HG02798 (cell line): ENCODE results near the gene PKDCC.
A peak's percentile ranks its signal among the peaks of the same experiment; 100 is the strongest.

ENCODE experiments used
- ATAC-seq: cut with Tn5 transposase; IDR thresholded peaks from one replicate; pipeline ENCODE4 v1.9.1; 2021; ENCODE audit warnings: mild to moderate bottlenecking; ENCODE audit not compliant: unreplicated experiment, poor library complexity

PKDCC gene

DNA sequence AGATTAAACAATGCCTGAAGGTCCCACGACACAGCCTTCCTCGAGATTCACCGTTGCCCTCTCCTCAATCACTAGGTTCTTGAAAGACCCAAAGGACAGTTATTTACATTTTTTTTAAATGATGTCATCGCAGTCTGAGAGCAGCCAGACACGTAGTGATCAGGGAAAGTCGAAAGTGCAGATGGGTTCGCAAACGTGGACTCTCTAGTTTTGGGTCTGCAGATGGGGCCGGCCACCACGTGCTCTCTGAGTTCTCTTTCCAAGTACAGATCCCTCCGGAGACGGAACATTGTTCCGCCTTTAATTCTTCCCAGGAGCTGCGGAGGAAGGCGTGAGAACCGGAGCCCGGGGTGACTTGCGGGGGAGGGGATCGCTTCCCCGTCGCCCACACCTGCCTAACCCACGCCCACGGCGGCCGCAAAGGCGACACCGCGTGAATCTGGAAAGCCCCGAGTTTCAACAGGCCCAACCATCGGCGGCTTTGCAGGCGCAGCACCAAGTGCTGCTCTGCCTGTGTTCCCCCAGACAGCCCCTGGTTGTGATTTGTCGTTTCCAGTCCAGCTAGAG is 54.3 kb downstream of the PKDCC start:
- ATAC-seq = peak; percentile 71

DNA sequence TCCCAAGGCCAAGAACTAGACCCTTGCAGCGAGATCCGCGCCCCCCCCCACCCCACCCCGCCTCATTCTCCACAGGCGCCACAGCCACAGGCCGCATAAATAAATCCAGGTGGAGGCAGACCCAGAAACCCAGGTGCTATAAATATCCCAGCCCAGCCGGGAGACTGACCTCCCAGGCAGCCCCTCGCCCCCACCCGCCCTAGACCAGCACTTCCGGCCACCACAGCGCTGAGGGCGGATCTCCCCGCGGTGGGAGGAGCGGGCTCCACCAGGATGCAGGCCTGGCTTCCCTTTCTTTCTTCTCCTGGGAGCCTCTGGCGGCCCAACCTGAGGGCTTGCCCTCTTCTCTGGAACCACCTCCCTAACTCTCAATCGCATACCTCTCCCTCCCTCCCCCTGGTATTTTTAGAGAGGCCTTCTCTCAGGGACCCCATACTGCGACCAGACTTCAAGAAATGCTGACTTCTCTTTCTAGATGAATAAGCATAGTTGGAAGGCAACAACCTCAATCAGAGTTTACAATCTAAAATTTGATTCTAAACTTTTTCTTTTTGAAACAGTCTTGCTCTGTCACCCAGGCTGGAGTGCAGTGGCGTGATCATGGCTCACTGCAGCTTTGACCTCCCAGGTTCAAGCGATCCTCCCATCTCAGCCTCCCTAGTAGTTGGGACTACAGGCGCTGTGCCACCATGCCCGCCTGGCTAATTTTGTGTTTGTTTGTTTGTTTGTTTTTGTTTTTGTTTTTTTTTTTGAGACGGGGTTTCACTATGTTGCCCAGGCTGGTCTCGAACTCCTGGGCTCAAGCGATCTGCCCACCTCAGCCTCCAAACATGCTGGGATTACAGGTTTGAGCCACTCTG is 55.0 kb downstream of the PKDCC start:
- peak; percentile 4 for ATAC-seq

DNA sequence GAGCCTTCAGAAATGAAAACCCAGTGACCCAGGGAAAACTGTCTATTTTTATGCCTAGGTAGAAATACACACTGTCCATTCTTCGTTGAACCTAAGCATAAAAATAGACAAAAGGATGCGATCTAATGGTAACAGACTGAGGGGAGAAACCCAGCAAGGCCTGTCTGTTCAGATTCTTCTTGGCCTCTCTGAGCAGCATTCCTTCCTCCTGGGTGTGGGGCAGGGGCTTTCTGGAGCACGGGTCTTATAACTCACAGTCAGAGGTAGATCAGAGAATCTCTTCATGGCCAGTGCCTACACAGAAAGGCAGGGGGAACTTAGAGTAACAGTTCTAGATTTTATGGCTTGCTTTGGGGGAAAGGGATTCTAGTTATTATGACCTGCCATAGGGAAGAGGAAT is 56.0 kb downstream of the PKDCC start:
- no peak for ATAC-seq

DNA sequence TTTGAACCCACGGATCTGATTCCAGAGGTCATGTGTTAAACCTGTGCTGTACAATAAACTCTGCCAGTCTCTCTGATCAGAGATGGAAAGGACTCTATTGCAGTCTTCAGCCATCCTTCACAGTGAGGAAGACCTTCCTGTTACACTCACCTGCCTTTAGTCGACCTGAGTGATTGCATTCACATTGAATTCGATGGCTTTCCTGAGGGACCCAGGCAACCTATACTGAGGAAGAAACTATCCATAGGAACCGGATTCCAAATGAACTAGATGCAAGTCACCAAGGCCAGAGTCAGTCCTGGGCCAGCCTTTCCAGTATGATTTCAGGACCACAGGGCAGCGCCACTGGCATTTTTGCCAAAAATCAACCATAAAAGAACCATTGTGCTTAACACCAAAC is 56.8 kb downstream of the PKDCC start:
- no peak for ATAC-seq

DNA sequence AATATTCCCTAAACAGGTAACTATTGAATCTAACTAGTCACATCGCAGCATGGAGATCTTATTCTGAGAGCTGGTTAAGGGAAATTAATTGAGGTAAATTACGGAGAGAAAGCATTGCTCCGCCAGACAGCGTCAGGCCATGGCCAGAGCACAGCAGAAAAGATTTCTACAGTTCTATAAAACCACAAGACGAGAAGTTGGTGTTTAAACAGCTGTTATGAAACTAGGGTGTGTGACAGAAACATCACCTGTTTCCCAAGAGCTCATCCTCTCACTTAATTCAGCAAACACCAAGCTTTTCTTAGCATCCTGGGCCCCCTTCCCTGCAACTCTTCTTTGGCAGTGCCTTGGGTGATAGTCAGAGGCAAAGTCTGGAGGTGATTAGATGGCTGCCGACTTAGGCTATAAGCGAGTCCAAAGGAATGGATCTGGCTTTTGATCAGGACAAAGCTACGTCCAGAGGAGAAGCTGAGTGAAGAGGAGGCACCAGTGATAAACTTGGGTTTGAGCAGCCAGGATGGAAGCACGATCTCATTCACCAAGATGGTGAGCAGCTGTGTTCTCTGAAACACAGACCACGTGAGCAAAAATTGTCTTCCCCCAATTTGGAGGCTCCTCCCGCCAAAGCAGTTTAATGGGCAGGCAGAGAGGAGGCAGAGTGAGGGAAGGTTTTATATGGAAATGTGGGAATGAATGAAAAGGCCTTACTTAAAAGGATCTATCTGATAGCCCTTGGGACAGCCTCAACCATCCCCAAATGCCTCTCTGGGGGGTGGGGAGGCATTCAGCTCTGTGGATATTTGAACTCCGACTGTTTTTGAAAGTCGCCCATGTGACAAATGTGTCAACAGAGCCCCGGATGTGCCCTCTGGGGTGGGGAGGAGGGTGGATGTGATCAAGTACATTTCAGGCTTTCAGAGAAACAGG is 57.8 kb downstream of the PKDCC start:
- peak; percentile 49 for ATAC-seq

DNA sequence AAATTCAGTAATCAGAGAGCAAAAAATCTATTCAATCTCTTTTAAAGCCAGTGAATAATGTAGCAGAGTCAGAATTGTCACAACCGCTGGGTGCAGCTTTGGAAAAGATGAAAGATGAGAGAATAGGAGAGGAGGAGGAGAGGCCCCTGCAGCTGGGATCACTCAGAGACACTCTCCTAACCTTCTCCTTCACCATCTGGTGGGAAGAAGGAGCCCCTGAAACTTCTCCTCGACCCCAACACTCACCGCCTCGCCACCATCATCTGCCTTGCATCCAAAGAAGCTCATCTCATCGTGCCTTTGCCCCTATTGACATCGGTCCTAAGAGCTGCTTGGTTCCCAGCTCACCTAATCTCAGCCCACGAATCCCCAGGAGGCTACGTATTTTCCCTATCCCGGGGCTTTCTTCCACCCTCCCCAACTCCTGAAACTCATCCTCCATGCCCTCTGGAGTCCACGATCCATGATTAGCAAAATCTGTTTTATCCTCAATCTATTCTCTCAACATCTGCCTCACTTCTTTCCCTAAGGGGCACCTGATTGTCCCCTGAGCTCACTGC is 58.5 kb downstream of the PKDCC start:
- no peak for ATAC-seq

DNA sequence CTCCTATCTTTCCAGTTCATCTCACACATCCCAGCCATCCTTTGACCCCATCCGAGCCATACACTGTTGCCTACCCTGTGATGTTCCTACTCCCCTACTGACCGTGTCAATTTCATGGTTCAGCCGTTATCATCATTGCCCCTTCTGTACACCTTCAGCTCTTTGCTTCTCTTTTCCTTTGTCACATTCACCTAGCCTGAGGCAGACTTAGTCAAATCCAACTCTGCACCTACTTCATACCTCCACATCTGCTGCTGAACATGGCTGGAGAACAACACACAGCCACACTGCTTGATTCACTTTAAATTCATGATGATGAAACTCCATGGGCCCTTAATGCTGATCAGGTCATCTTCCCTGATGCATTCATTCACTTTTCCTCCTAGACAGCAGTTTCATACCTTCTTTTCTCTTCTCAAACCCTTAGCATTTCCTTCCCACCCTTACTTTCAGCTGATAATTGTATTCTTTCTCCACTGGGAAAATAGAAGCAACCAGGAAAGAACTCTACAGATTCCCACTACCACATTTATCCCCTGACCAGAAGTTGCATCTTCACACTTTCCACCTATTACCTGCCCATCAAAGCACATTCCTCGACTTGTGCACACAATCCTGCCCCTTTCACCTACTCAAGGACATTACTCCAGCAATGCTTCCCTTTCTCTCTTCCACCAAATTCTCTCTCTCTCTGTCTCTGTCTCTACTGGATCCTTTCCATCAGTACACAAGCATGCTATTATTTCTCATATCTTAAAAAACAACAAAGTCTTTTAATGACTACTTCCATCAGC is 59.6 kb downstream of the PKDCC start:
- ATAC-seq = no peak
